Neural cell (in vitro differentiated cells): ENCODE results near the gene KIF2A. TPM values are rescaled to one million over a fixed set of nuclear protein-coding genes. Genes with fewer than 3 reads are reported as not detected.

Experiments used
- H2AFZ ChIP-seq: fragments of 200-600, 300-800 bp; sonication (generic), shearing (Covaris generic); 2 replicates; pipeline ENCODE4 v1.6.0; 2014; ENCODE audit warnings: low read depth, mild to moderate bottlenecking, antibody characterized with exemption, low read length, moderate library complexity
- H3F3A ChIP-seq: fragments of 200-600 bp; shearing (Covaris generic); 2 replicates; pipeline ENCODE4 v1.6.1; 2016; ENCODE audit warnings: mild to moderate bottlenecking, moderate library complexity, mixed read lengths, antibody characterized with exemption, low read length; ENCODE audit not compliant: insufficient read depth, poor library complexity, severe bottlenecking
- H3K27ac ChIP-seq: fragments of 200-600, 300-800 bp; sonication (generic), shearing (Covaris generic); 2 replicates; pipeline ENCODE4 v1.5.1; 2014; ENCODE audit warnings: mild to moderate bottlenecking, low read length, moderate library complexity
- H3K27me3 ChIP-seq: fragments of 300-800, 200-600 bp; sonication (generic), shearing (Covaris generic); 2 replicates; pipeline ENCODE4 v1.6.0; 2014; ENCODE audit warnings: mild to moderate bottlenecking, low read depth, low read length, moderate library complexity; ENCODE audit not compliant: insufficient read depth
- H3K36me3 ChIP-seq: fragments of 300-800, 200-600 bp; sonication (generic), shearing (Covaris generic); 2 replicates; pipeline ENCODE4 v1.5.1; 2014; ENCODE audit warnings: mild to moderate bottlenecking, antibody characterized with exemption, low read length, moderate library complexity; ENCODE audit not compliant: insufficient read depth
- H3K4me2 ChIP-seq: fragments of 300-800, 200-600 bp; sonication (generic), shearing (Covaris generic); 2 replicates; pipeline ENCODE4 v1.6.0; 2014; ENCODE audit warnings: mild to moderate bottlenecking, low read length
- H3K4me3 ChIP-seq: fragments of 300-800, 200-600 bp; sonication (generic), shearing (Covaris generic); 2 replicates; pipeline ENCODE4 v1.5.1; 2014; ENCODE audit warnings: mild to moderate bottlenecking, low read length, moderate library complexity
- H3K79me2 ChIP-seq: fragments of 200-600 bp; shearing (Covaris generic); replicated peaks from 2 replicates; pipeline ENCODE4 v1.6.0; 2014; ENCODE audit warnings: mild to moderate bottlenecking, low read length, moderate library complexity; ENCODE audit not compliant: insufficient read depth
- H3K9ac ChIP-seq: fragments of 300-800, 200-600 bp; sonication (generic), shearing (Covaris generic); 2 replicates; pipeline ENCODE4 v1.6.1; 2016; ENCODE audit warnings: mild to moderate bottlenecking, low read length, mixed read lengths
- H3K9me2 ChIP-seq: fragments of 200-600 bp; shearing (Covaris generic); 2 replicates; pipeline ENCODE4 v1.6.1; 2016; ENCODE audit warnings: mild to moderate bottlenecking, low read length, mixed read lengths; ENCODE audit not compliant: insufficient read depth
- H3K9me3 ChIP-seq: fragments of 200-600, 300-800 bp; sonication (generic), shearing (Covaris generic); 2 replicates; pipeline ENCODE4 v1.6.1; 2016; ENCODE audit warnings: mild to moderate bottlenecking, mixed run types, low read length, moderate library complexity, mixed read lengths
- H4K20me1 ChIP-seq: fragments of 200-600 bp; shearing (Covaris generic); 2 replicates; pipeline ENCODE4 v1.6.1; 2016; ENCODE audit warnings: mild to moderate bottlenecking, mixed run types; ENCODE audit not compliant: insufficient read depth
- CTCF ChIP-seq: fragments of 450-650 bp; IDR thresholded peaks from 2 replicates; pipeline ENCODE4 v1.5.1; 2014; ENCODE audit warnings: antibody characterized with exemption, mild to moderate bottlenecking, moderate library complexity; ENCODE audit not compliant: poor library complexity, severe bottlenecking
- EP300 ChIP-seq: fragments of 450-650 bp; conservative IDR thresholded peaks from 2 replicates; pipeline ENCODE4 v1.6.1; 2014; ENCODE audit warnings: antibody characterized with exemption, mild to moderate bottlenecking, moderate library complexity; ENCODE audit not compliant: poor library complexity, severe bottlenecking
- EZH2 ChIP-seq: fragments of 200-600, 300-800 bp; shearing (Covaris generic), sonication (generic); IDR thresholded peaks from 2 replicates; pipeline ENCODE4 v1.6.1; 2014; ENCODE audit warnings: antibody characterized with exemption, low read length, borderline replicate concordance, mild to moderate bottlenecking; ENCODE audit not compliant: insufficient read depth, poor library complexity, severe bottlenecking
- MXI1 ChIP-seq: fragments of 450-650 bp; conservative IDR thresholded peaks from 2 replicates; pipeline ENCODE4 v1.6.1; 2014; ENCODE audit warnings: antibody characterized with exemption, mild to moderate bottlenecking; ENCODE audit not compliant: poor library complexity, severe bottlenecking
- POLR2AphosphoS5 ChIP-seq: IDR thresholded peaks from 2 replicates; pipeline ENCODE4 v1.6.1; 2012
- RAD21 ChIP-seq: fragments of 450-650 bp; conservative IDR thresholded peaks from 2 replicates; pipeline ENCODE4 v1.6.1; 2014; ENCODE audit warnings: antibody characterized with exemption, mild to moderate bottlenecking, moderate library complexity
- REST ChIP-seq: IDR thresholded peaks from 2 replicates; pipeline ENCODE4 v1.6.1; 2012; ENCODE audit warnings: borderline replicate concordance
- SMC3 ChIP-seq: fragments of 450-650 bp; conservative IDR thresholded peaks from 2 replicates; pipeline ENCODE4 v1.6.1; 2014; ENCODE audit warnings: antibody characterized with exemption, mild to moderate bottlenecking, moderate library complexity; ENCODE audit not compliant: poor library complexity
- TAF1 ChIP-seq: IDR thresholded peaks from 2 replicates; pipeline ENCODE4 v1.6.1; 2012; ENCODE audit warnings: low read depth
- polyA plus RNA-seq: library from polyadenylated mRNA; depleted of rRNA; stranded (reverse); fragments of >200 nt; gene quantifications from 2 replicates; pipeline ENCODE4 v1.2.3, GENCODE V29; 2014

KIF2A gene
- polyA plus RNA-seq, 1 donor from 2014 or later = 68.4 TPM

GRCh38 chr5:62386824-62387223 is 80.8 kb downstream of the KIF2A start:
- no peaks in the 10 kb centered on the region for H3K9me2 ChIP-seq
- H3K4me3 ChIP-seq = no peak overlapping the region
- H3K9me3 ChIP-seq = no peaks in the 10 kb centered on the region
- no peak for TF ChIP-seq TAF1
- no peak for TF ChIP-seq SMC3
- TF ChIP-seq EP300 = no peak
- TF ChIP-seq CTCF = no peak
- no peak for TF ChIP-seq MXI1
- TF ChIP-seq EZH2 = no peak
- TF ChIP-seq POLR2AphosphoS5 = no peak
- no peak for TF ChIP-seq REST
- no peak for TF ChIP-seq RAD21
- no peaks in the 10 kb centered on the region for H3K27me3 ChIP-seq
- H3K9ac ChIP-seq = no peak overlapping the region
- no peak overlapping the region for H3K4me2 ChIP-seq
- H3K27ac ChIP-seq = no peak overlapping the region
- H3F3A ChIP-seq = no peaks in the 10 kb centered on the region
- H4K20me1 ChIP-seq = no peaks in the 10 kb centered on the region
- H3K79me2 ChIP-seq = no peaks in the 10 kb centered on the region
- H3K36me3 ChIP-seq = peaks cover 6% of the 10 kb centered on the region
- no peak overlapping the region for H2AFZ ChIP-seq

- no peak overlapping the region for H3K9ac ChIP-seq
- H2AFZ ChIP-seq = no peak overlapping the region
- no peak overlapping the region for H3K27ac ChIP-seq
- H3K9me3 ChIP-seq = no peaks in the 10 kb centered on the region
- no peak overlapping the region for H3K4me2 ChIP-seq
- H3K4me3 ChIP-seq = no peak overlapping the region
- H3F3A ChIP-seq = no peaks in the 10 kb centered on the region
- H4K20me1 ChIP-seq = no peaks in the 10 kb centered on the region
- H3K79me2 ChIP-seq = no peaks in the 10 kb centered on the region
- no peaks in the 10 kb centered on the region for H3K36me3 ChIP-seq
- TF ChIP-seq REST (no peak), SMC3 (no peak)
- no peaks in the 10 kb centered on the region for H3K9me2 ChIP-seq
- no peaks in the 10 kb centered on the region for H3K27me3 ChIP-seq
These were observed 89.4 kb downstream of the KIF2A start for GRCh38 chr5:62395210-62395950.
